BE2C (cell line): ENCODE results near the gene SPACA4. TPM values are rescaled to one million over a fixed set of nuclear protein-coding genes. Genes with fewer than 3 reads are reported as not detected.

ENCODE experiments used
- DNase-seq: peaks from one replicate; pipeline ENCODE4 v3.0.0-alpha.2; 2020
- H3K27me3 ChIP-seq: fragments of 250-450 bp; sonication (Bioruptor Pico); 2 replicates; pipeline ENCODE4 v1.5.1; 2020; ENCODE audit warnings: mild to moderate bottlenecking
- H3K36me3 ChIP-seq: fragments of 250-450 bp; sonication (Bioruptor Pico); 2 replicates; pipeline ENCODE4 v1.5.1; 2020; ENCODE audit warnings: mild to moderate bottlenecking
- H3K4me1 ChIP-seq: fragments of 250-450 bp; sonication (Bioruptor Pico); 2 replicates; pipeline ENCODE4 v1.5.1; 2020
- H3K4me3 ChIP-seq: 2 replicates; pipeline ENCODE4 v1.5.1; 2011; ENCODE audit warnings: low read depth, low read length
- H3K9me3 ChIP-seq: fragments of 250-450 bp; sonication (Bioruptor Pico); 2 replicates; pipeline ENCODE4 v1.5.1; 2020
- CTCF ChIP-seq: IDR thresholded peaks from 2 replicates; pipeline ENCODE4 v1.5.1; 2012; ENCODE audit warnings: mild to moderate bottlenecking, low read depth, low read length
- polyA plus RNA-seq: library from polyadenylated mRNA; unstranded; fragments of >200 nt; gene quantifications from one replicate; pipeline ENCODE4 v1.2.1, GENCODE V29; 2012; ENCODE audit warnings: low read depth, missing spikeins; ENCODE audit not compliant: insufficient read length, insufficient read depth

The SPACA4 gene
- not detected for polyA plus RNA-seq

- Histone ChIP-seq H3K36me3 (no peaks in the 10 kb centered on the region), H3K4me1 (no peaks in the 10 kb centered on the region; the same call in 1 of the 2 replicates), H3K9me3 (no peaks in the 10 kb centered on the region), H3K27me3 (no peaks in the 10 kb centered on the region), H3K4me3 (no peak within 1 kb of the TSS)
- no peak for DNase-seq
- no peak for TF ChIP-seq CTCF
Observed at GRCh38 chr19:48606463-48607358, at the start of gene SPACA4. SPACA4 (plus strand) TSS chr19:48606742; CDS start chr19:48606979, 237 bp downstream.

- no peak overlapping the region for H3K4me3 ChIP-seq
- H3K4me1 ChIP-seq, result no peaks in the 10 kb centered on the region
- TF ChIP-seq CTCF, result no peak
- H3K36me3 ChIP-seq, result no peaks in the 10 kb centered on the region
- H3K27me3 ChIP-seq, result no peaks in the 10 kb centered on the region
- no peak for DNase-seq
- no peaks in the 10 kb centered on the region for H3K9me3 ChIP-seq
Observed at GRCh38 chr19:48556825-48557224, 49.7 kb upstream of the SPACA4 start.

- Histone ChIP-seq H3K4me1 (no peaks in the 10 kb centered on the region), H3K4me3 (no peak overlapping the region), H3K9me3 (no peaks in the 10 kb centered on the region), H3K36me3 (no peaks in the 10 kb centered on the region), H3K27me3 (no peaks in the 10 kb centered on the region)
- TF ChIP-seq CTCF, result no peak
- DNase-seq, result no peak
Observed at GRCh38 chr19:48558018-48558684, 48.4 kb upstream of the SPACA4 start.

- TF ChIP-seq CTCF, result peak; percentile 27
- Histone ChIP-seq H3K4me3 (no peak overlapping the region), H3K4me1 (no peaks in the 10 kb centered on the region), H3K9me3 (no peaks in the 10 kb centered on the region), H3K36me3 (no peaks in the 10 kb centered on the region), H3K27me3 (no peaks in the 10 kb centered on the region)
- DNase-seq, result no peak
Observed at GRCh38 chr19:48560095-48560530, 46.4 kb upstream of the SPACA4 start.

- no peaks in the 10 kb centered on the region for H3K4me1 ChIP-seq
- no peak for TF ChIP-seq CTCF
- H3K9me3 ChIP-seq, result no peaks in the 10 kb centered on the region
- DNase-seq, result no peak
- no peaks in the 10 kb centered on the region for H3K27me3 ChIP-seq
- H3K36me3 ChIP-seq, result no peaks in the 10 kb centered on the region
- H3K4me3 ChIP-seq, result no peak overlapping the region
Observed at GRCh38 chr19:48561412-48561811, 45.1 kb upstream of the SPACA4 start.

GRCh38 chr19:48565090-48565489 lies 41.5 kb upstream of the SPACA4 start:
- no peak for DNase-seq
- no peak for TF ChIP-seq CTCF

More at GRCh38 chr19:48565090-48565489, 41.5 kb upstream of the SPACA4 start:
- no peaks in the 10 kb centered on the region for H3K9me3 ChIP-seq
- H3K36me3 ChIP-seq, result no peaks in the 10 kb centered on the region
- no peaks in the 10 kb centered on the region for H3K4me1 ChIP-seq
- no peaks in the 10 kb centered on the region for H3K27me3 ChIP-seq
- H3K4me3 ChIP-seq, result no peak overlapping the region
